Fibroblast of lung (primary cell): ENCODE measurements around the gene CDC6. TPM values are rescaled to one million over a fixed set of nuclear protein-coding genes. Genes with fewer than 3 reads are reported as not detected.
A peak's percentile ranks its signal among the peaks of the same experiment; 100 is the strongest.

Experiments
- DNase-seq, 2 donors: peaks; one replicate each; pipeline versions ENCODE4 v3.0.0 to v3.0.0-alpha.2; 2010; ENCODE audit warnings: low read depth in 2 of 2
- H2AFZ ChIP-seq: 2 replicates; pipeline ENCODE4 v1.5.1; 2012; ENCODE audit warnings: low read length, control low read depth, inconsistent platforms
- H3K27ac ChIP-seq: 2 replicates; pipeline ENCODE4 v1.5.1; 2011; ENCODE audit warnings: low read length, control low read depth; ENCODE audit not compliant: insufficient read depth
- H3K27me3 ChIP-seq: 2 replicates; pipeline ENCODE4 v1.5.1; 2011; ENCODE audit warnings: mild to moderate bottlenecking, low read length; ENCODE audit not compliant: control insufficient read depth, insufficient read depth
- H3K36me3 ChIP-seq: 2 replicates; pipeline ENCODE4 v1.5.1; 2011; ENCODE audit warnings: low read length; ENCODE audit not compliant: control insufficient read depth, insufficient read depth
- H3K4me1 ChIP-seq: 2 replicates; pipeline ENCODE4 v1.5.1; 2011; ENCODE audit warnings: low read length; ENCODE audit not compliant: control insufficient read depth, insufficient read depth; ENCODE audit errors: extremely low read depth
- H3K4me2 ChIP-seq: 2 replicates; pipeline ENCODE4 v1.5.1; 2011; ENCODE audit warnings: low read length, control low read depth; ENCODE audit not compliant: insufficient read depth; ENCODE audit errors: extremely low read depth
- H3K4me3 ChIP-seq, 4 experiments: fragments of 200-600 bp in 1 of 4; sonication (generic) in 1 of 4; replicated peaks in 1 of 4; 2 replicates each; pipeline ENCODE4 v1.5.1; 2011 to 2016; ENCODE audit warnings: low read length in 4 of 4, low read depth in 3 of 4, mild to moderate bottlenecking in 3 of 4, control low read depth in 2 of 4, inconsistent platforms in 1 of 4, mixed read lengths in 1 of 4; ENCODE audit not compliant: insufficient read depth in 1 of 4; ENCODE audit errors: control extremely low read depth in 1 of 4
- H3K79me2 ChIP-seq: 2 replicates; pipeline ENCODE4 v1.5.1; 2012; ENCODE audit warnings: mild to moderate bottlenecking, low read length, inconsistent platforms; ENCODE audit not compliant: control insufficient read depth, insufficient read depth
- H3K9ac ChIP-seq: 2 replicates; pipeline ENCODE4 v1.5.1; 2011; ENCODE audit warnings: mild to moderate bottlenecking, low read length, control low read depth; ENCODE audit not compliant: insufficient read depth
- H3K9me3 ChIP-seq: 2 replicates; pipeline ENCODE4 v1.5.1; 2012; ENCODE audit warnings: low read depth, low read length; ENCODE audit not compliant: control insufficient read depth, insufficient read depth
- H4K20me1 ChIP-seq: 2 replicates; pipeline ENCODE4 v1.5.1; 2011; ENCODE audit warnings: low read length; ENCODE audit not compliant: control insufficient read depth, insufficient read depth; ENCODE audit errors: extremely low read depth
- EZH2 ChIP-seq: IDR thresholded peaks from 2 replicates; pipeline ENCODE4 v1.5.1; 2012; ENCODE audit warnings: low read length, control low read depth, mild to moderate bottlenecking; ENCODE audit errors: missing control alignments
- polyA plus RNA-seq, 2 donors: library from polyadenylated mRNA; depleted of rRNA in 1 of 2; stranded (reverse) in 1 of 2; unstranded in 1 of 2; fragments of >200 nt; gene quantifications; 2 replicates each; pipeline ENCODE4 v1.2.1, GENCODE V29; 2011 to 2012; ENCODE audit warnings: missing spikeins in 1 of 2
- total RNA-seq: library from RNA; depleted of rRNA; stranded (reverse); fragments of >200 nt; gene quantifications from 2 replicates; pipeline ENCODE4 v1.2.1, GENCODE V29; 2014
- TF ChIP-seq, protein P1 (sequence below), 2 donors: IDR thresholded peaks in 1 of 2; conservative IDR thresholded peaks in 1 of 2; 1 replicate in 1 of 2; 2 replicates in 1 of 2; pipeline ENCODE4 v1.5.1; 2011 to 2012; ENCODE audit warnings: low read length in 2 of 2, control low read depth in 1 of 2, inconsistent platforms in 1 of 2, low read depth in 1 of 2, mild to moderate bottlenecking in 1 of 2

The CDC6 gene
- total and polyA plus RNA-seq, 2 donors (not counting 1 experiment from before 2014, with no cell fraction given), result 4.5 to 16.3 TPM

DNA sequence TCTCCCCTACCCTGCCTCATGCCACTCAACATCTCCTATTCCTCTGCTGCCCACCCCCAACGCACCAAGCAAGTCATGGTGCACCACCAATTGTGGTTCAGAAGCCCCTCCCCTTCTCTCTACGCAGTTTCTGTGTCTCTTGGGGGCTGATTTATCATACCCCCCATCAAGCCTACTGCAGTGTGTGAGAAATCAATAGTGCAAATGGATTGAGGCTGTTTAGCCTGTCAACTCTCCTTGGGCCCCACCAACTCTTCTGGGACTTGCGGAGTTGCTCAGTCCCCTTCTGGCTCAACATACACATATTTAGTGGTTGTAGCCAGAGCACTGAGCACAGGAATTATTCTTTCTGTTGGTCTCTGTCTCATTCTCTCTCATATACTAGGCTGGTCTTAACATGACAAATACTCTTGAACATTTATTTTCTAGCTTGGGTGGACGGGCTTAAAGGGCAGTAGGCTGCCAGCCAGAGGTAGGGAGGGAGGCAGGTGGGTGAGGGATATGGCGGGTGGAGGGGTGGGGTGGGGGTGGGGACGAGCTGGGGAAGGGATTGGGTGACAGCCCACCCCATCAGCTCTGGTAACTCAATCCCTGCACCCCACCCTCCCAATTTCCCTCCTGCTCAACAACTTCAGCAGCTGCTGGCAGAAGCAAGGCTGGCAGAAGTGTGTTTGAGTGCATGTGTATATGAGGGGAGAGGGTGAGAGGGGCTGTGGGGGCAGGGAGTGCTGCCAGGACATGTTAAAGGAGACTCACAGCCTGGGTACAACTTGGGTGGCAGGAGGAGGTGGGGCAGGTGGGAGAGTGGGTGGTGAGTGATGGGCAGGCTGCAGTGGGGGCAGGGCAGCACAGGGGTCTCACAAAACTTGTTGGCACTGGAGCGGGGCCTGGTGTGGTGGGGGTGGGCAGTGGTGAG lies 26.2 kb downstream of the CDC6 start:
- Histone ChIP-seq H3K9ac (no peak overlapping the region), H3K9me3 (no peaks in the 10 kb centered on the region)

DNA sequence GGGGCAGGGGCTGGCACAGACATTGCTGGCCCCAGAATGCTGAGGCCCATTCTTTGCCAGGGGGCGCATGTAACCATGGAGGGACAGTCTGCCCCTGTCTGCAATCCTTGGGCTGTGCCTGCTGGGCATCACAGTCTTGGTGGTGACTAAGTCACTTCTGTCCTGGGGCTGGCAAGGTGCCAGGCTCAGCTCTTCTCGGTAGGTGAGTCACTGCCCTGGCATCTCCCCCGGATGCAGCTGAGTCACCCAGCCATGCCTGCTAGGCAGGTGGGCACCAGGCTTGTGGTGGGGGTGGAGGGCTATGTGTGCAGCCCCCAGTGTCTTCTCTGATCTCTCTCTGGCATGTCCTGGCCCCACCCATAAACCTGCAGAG lies 26.9 kb downstream of the CDC6 start:
- H3K4me3 ChIP-seq, result no peak overlapping the region

More for the DNA sequence above, 26.2 kb downstream of the CDC6 start:
- H3K4me3 ChIP-seq, result no peak overlapping the region
- no peak overlapping the region for H3K4me2 ChIP-seq
- no peak overlapping the region for H3K27ac ChIP-seq
- no peaks in the 10 kb centered on the region for H3K27me3 ChIP-seq
- DNase-seq, result peak in 1 of 2 donors; percentile 45
- H3K79me2 ChIP-seq, result peaks cover 8% of the 10 kb centered on the region
- no peaks in the 10 kb centered on the region for H4K20me1 ChIP-seq
- peaks cover 53% of the 10 kb centered on the region for H3K4me1 ChIP-seq
- TF ChIP-seq EZH2, result no peak
- TF ChIP-seq, protein P1, sequence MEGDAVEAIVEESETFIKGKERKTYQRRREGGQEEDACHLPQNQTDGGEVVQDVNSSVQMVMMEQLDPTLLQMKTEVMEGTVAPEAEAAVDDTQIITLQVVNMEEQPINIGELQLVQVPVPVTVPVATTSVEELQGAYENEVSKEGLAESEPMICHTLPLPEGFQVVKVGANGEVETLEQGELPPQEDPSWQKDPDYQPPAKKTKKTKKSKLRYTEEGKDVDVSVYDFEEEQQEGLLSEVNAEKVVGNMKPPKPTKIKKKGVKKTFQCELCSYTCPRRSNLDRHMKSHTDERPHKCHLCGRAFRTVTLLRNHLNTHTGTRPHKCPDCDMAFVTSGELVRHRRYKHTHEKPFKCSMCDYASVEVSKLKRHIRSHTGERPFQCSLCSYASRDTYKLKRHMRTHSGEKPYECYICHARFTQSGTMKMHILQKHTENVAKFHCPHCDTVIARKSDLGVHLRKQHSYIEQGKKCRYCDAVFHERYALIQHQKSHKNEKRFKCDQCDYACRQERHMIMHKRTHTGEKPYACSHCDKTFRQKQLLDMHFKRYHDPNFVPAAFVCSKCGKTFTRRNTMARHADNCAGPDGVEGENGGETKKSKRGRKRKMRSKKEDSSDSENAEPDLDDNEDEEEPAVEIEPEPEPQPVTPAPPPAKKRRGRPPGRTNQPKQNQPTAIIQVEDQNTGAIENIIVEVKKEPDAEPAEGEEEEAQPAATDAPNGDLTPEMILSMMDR (conservative IDR thresholded peaks at IDR 0.05 in 1 of 2, IDR thresholded peaks at IDR 0.05 in 1 of 2; ENCODE audit: low read depth in 1 of 2, low read length in 2 of 2), result no peak
- no peak overlapping the region for H2AFZ ChIP-seq
- H3K36me3 ChIP-seq, result no peaks in the 10 kb centered on the region

DNA sequence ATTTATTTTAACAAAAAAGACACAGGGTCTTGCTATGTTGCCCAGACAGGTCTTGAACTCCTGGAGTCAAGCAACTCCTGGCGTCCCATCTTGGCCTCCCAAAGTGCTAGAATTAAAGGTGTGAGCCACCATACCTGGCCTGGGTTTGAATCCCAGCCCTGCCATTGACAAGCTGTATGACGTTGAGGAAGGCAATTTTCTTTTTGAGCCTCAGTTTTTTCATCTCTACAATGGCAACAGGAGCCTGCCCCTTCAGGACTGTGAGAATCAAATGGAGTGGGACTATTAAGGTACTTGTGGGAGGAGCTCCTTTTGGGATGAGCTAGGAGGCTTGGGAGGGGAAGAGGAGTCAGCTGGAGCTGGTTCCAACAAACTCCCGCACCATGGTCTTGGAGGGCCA lies 27.5 kb downstream of the CDC6 start:
- no peak for TF ChIP-seq EZH2
- TF ChIP-seq, protein P1 (conservative IDR thresholded peaks at IDR 0.05 in 1 of 2, IDR thresholded peaks at IDR 0.05 in 1 of 2; ENCODE audit: low read depth in 1 of 2, low read length in 2 of 2), result no peak
- no peak for DNase-seq
- H3K4me2 ChIP-seq, result no peak overlapping the region
- H3K4me1 ChIP-seq, result peaks cover 52% of the 10 kb centered on the region
- no peak overlapping the region for H3K9ac ChIP-seq
- no peaks in the 10 kb centered on the region for H3K27me3 ChIP-seq
- peaks cover 19% of the 10 kb centered on the region for H3K79me2 ChIP-seq
- H3K27ac ChIP-seq, result no peak overlapping the region
- H3K9me3 ChIP-seq, result no peaks in the 10 kb centered on the region
- H2AFZ ChIP-seq, result no peak overlapping the region
- no peaks in the 10 kb centered on the region for H3K36me3 ChIP-seq
- no peak overlapping the region for H3K4me3 ChIP-seq
- H4K20me1 ChIP-seq, result no peaks in the 10 kb centered on the region

More for the DNA sequence above, 26.9 kb downstream of the CDC6 start:
- Histone ChIP-seq H3K79me2 (peaks cover 14% of the 10 kb centered on the region), H4K20me1 (no peaks in the 10 kb centered on the region), H2AFZ (no peak overlapping the region), H3K4me1 (peaks cover 48% of the 10 kb centered on the region), H3K27me3 (no peaks in the 10 kb centered on the region), H3K27ac (no peak overlapping the region), H3K9me3 (no peaks in the 10 kb centered on the region), H3K9ac (no peak overlapping the region), H3K4me2 (no peak overlapping the region), H3K36me3 (no peaks in the 10 kb centered on the region)
- DNase-seq, result peak; percentile 79 to 92
- TF ChIP-seq, protein P1 (conservative IDR thresholded peaks at IDR 0.05 in 1 of 2, IDR thresholded peaks at IDR 0.05 in 1 of 2; ENCODE audit: low read depth in 1 of 2, low read length in 2 of 2), result no peak
- no peak for TF ChIP-seq EZH2
